Neural progenitor cell (in vitro differentiated cells): ENCODE data around the gene ANKRD23.

Source experiments
- EZH2phosphoT487 ChIP-seq: fragments of 200-600 bp; sonication (generic); IDR thresholded peaks from 2 replicates; pipeline ENCODE4 v1.6.1; 2017; ENCODE audit warnings: antibody characterized with exemption
- TF ChIP-seq, protein P1 (sequence below): fragments of 200-600 bp; sonication (generic); IDR thresholded peaks from 2 replicates; pipeline ENCODE4 v1.5.1; 2017; ENCODE audit warnings: antibody characterized with exemption, mild to moderate bottlenecking

DNA sequence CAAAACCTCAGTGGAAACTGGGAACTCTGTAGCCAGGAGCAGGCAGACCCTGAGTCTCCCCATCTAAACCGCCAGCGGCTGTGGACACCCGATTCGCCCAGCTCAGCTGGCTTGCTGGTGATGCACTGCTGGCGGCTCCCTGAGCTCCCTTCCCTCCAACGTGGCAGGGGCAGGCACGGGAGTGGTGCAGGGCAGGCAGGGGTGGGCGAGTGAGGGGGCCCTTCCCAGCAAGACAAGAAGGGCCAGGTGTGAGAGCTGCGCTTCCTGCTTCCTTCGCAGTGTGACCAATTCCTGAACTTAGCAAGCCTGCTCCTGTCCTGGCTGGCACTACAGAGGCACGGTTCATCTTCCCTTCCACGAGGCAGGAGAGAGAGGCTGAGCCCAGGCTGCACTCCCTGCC is 38.4 kb upstream of the ANKRD23 start:
- TF ChIP-seq, protein P1, sequence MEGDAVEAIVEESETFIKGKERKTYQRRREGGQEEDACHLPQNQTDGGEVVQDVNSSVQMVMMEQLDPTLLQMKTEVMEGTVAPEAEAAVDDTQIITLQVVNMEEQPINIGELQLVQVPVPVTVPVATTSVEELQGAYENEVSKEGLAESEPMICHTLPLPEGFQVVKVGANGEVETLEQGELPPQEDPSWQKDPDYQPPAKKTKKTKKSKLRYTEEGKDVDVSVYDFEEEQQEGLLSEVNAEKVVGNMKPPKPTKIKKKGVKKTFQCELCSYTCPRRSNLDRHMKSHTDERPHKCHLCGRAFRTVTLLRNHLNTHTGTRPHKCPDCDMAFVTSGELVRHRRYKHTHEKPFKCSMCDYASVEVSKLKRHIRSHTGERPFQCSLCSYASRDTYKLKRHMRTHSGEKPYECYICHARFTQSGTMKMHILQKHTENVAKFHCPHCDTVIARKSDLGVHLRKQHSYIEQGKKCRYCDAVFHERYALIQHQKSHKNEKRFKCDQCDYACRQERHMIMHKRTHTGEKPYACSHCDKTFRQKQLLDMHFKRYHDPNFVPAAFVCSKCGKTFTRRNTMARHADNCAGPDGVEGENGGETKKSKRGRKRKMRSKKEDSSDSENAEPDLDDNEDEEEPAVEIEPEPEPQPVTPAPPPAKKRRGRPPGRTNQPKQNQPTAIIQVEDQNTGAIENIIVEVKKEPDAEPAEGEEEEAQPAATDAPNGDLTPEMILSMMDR: no peak
- no peak for TF ChIP-seq EZH2phosphoT487
